ENCODE measurements around the gene PSMB8.
"Not testable (repeated sequence)": the region's sequence is repeated elsewhere in the genome, so short reads cannot be mapped to it uniquely, and the experiment has no call there.

PSMB8 gene

DNA sequence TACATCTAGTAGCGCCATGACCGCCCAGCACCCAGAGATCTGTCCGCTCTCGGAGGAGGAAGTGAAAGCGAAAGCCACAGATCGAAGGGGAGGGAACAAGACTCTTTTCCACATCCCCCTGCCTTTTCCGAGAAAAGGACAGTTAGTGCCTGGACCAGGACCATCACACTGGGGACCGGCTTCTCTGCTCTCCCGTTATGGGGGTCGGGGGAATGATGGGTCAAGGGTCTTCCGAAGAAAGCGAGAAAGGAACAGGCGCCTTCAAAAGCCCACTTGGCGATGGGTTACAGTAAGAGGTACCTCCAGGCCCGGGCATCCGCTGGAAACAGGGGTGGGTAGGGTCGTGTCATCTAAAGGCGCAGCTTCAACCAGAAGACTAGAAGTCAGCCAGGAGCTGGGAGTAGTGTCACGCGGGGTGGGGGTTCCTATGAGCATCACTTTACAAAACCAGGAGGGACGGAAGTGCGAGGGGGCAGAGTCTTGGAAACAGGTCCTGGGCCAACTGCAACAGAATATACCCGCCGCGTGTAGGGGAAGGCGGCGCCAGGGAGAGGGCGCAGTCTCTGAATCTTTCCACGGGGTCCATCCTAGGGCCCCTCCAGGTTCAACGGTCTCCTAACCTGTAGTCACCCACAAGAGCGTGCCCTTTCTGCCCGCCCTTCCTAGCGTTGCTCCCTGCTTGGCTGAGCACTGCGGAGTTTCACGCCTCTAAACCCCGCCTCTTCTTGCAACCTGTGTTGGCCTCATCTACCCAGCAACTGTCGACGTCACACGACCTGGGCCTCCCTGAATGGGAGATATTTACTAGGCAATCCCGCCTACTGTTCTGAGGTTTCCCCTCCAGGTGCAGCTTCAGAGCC lies at the start of gene PSMB8:
Gene PSMB8 (minus strand): TSS at position 69 of the 860 bp plus-strand sequence. CDS start 51 bp downstream, at position 18.
- peak; percentile 91 for DNase-seq (ENCODE audit: low spot score)

DNA sequence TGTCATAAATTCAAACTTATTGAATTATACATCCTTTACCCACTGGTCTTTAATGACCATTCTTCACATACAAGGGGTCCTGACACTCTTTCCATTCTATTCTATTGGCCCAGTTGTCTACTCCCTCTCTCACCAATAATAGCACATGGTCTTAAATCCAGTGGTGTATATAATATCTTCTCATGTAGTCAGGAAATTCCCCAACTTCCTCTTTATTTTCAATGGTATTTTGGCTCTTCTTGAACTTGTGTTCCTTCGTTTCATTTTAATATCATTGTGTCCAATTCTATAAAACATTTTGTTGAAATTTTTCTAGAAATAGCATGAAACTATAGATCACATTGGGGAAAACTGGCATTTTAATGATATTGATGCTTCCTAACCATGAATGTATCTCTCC lies 47.0 kb upstream of the PSMB8 start:
- no peak for DNase-seq (ENCODE audit: low spot score)

DNA sequence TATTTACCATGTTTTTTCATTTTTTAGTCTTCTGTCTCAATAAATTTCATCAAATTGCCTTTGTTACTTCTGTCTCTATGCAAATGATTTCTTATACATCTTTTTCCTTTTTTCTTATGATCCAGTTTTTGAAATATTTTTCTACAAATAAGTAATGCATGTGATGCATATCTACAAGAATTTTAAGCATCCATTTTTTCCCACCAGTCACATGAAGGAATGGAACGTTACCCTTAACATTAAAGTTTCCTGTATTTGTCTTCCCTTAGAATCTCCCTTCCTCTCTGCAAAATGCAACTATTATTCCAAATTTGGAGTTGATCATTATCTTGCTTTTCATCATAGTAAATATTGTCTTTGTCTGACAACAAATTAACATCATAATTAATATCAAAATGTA lies 45.7 kb upstream of the PSMB8 start:
- no peak for DNase-seq (ENCODE audit: low spot score)

DNA sequence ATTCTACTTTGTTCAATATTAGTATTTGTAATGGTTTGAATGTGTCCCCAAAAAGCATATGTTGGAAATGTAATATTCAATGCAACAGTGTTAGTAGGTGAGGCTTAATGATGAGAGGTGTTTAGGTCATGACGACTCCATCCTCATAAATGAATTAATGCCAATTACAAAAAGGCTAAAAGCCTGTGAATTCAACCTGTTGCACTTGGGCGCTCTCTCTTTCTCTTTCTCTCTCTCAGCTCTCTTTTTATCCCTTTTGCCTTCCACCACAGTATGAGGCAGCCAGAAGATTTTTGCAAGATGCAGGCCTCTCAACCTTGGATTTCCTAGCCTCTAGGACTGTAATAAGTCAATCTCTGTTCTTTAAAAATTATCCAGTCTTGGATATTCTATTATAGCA lies 44.7 kb upstream of the PSMB8 start:
- no peak for DNase-seq (ENCODE audit: low spot score)

DNA sequence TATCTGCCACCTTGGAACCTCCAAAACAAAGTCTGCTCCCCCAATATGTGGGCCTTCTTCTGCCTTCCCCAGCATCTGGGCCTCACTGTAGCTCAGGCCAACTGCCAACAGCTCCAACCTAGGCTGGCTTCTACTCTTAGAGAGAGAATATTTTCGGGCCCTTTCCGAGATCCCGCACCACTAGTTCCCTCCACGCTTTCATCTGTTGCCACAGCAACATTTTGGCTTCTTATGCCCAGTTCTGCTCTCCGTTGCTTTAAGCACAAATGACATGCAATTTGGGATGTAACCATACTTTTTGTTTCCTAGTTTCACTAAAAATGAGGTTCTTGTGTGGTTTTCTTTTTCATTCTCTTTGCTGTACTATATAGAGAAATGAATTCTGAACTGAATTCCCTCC lies 43.8 kb upstream of the PSMB8 start:
- DNase-seq (ENCODE audit: low spot score): no peak

DNA sequence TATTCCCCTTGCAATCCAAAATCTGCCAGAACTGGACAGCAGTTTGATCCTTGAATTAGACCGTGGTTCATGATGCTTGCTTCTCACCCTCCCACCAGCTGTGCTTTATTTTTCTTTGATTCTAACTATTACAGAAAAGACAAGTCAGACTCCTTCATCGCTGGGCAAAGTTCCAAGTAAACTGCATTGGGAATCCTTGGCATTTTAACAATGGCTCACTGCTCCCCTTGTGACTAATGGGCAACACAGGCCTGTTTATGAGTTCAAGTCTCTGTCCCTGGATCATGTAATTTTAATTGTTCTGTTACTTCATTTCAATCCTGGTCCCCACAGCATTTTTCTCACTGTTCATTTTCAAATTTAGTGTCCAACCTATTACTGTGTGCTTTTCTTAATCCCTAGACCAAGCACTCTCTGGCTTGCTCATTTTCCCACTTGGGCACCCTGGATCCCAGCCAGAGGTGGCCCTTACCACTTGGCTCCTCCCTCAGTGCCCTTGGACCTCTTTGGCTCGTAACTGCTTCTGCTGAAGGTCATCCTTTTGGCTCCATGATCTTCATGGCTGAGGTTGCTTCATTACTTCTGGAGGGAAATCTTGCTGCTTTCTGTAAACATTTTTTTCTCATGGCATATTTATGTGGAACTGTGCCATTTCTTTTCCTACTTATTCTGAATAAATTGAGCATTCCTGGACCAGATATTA lies 43.0 kb upstream of the PSMB8 start:
- DNase-seq (ENCODE audit: low spot score): peak; percentile 87

GRCh38 chr6:32885698-32886286 lies 41.9 kb upstream of the PSMB8 start:
- DNase-seq (ENCODE audit: low spot score): peak; percentile 87

- peak; percentile 66 for DNase-seq (ENCODE audit: low spot score)
These were observed 39.9 kb upstream of the PSMB8 start for GRCh38 chr6:32883789-32884188.

DNA sequence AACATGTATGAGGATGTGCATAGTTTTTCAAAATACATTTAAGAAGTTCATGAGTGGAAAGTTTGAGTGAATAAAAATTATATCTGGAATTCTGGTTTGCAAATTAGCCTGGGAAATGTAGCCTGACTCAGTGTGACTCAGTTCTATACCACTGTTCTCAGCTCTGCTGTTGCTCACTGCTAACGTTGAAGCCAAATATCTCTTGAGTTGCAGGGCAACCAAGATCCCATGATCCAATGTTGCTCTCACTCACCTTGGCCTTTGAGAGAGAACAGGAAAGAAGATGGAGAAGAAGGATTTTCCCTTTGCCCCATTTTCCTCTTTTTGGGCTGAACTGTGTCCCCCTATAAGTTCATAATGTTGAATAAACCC lies 39.0 kb upstream of the PSMB8 start:
- DNase-seq (ENCODE audit: low spot score): no peak

DNA sequence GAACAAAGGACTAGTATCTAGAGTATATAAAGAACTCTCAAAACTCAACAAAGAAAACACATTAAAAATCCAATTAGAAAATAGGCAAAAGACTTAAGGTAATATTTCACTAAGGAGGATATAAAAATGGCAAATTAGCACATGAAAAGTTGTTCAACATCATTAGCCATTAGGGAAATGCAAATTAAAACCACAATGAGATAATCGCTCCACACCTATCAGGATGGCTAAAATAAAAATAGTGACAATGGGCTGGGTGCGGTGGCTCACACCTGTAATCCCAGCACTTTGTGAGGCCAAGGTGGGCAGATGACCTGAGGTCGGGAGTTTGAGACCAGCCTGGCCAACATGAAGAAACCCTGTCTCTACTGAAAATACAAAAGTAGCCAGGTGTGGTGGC lies 37.1 kb upstream of the PSMB8 start:
- DNase-seq (ENCODE audit: low spot score): not testable (repeated sequence)

GRCh38 chr6:32879691-32880090 lies 35.8 kb upstream of the PSMB8 start:
- no peak for DNase-seq (ENCODE audit: low spot score)

DNA sequence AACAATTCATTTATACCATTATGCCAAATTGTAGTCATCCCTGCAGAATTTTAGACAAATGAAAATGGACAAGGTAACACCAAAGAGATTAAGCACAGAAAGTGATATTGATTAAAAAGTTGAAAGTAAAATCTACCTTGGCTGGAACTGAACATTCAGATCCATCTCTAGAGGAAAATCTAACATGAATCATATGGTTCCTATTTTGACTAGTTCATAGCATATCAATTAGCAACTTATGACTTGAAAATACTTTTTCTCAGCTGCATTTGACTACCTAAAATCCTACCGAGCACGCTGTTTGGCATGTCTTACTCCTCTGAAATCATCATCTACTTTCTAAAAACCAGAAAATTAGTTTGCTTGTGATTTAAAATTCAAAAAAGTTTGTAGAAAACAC lies 32.8 kb upstream of the PSMB8 start:
- no peak for DNase-seq (ENCODE audit: low spot score)

DNA sequence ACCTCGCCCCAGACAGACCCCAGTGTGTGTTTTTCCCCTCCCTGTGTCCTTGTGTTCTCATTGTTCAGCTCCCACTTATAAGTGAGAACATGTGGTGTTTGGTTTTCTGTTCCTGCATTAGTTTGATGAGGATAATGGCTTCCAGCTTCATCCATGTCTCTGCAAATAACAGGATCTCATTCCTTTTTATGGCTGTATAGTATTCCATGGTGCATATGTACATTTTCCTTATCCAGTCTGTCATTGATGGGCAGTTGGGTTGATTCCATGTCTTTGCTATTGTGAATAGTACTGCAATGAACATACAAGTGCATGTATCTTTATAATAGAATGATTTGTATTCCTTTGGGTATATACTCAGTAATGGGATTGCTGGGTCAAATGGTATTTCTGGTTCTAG lies 30.1 kb upstream of the PSMB8 start:
- DNase-seq (ENCODE audit: low spot score): not testable (repeated sequence)

DNA sequence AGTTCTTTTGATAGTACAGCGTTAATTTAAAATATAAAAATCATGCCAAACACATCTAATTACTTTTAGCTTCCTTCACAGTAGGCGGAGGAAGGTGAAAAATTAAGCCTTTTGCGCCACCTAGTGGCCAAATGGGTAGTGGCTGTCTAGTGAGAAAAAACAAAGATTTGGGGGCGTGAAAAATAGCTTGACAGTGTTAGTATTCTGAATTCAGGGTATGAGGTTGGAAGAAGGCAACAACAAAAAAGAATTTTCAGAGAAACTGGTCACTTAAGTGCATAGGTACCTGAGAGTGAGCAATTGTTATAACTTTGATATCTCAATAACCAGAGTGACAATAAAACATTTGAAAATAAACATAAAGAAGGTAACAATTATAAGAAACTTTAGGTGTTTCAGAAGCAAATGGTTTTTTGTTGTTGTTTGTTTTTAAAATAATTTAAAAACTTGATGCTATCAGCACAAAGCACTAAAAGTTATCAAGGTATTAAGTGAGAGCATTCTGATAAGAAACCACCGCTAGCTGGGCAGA lies 24.5 kb upstream of the PSMB8 start:
- DNase-seq (ENCODE audit: low spot score): no peak

- DNase-seq (ENCODE audit: low spot score): no peak
These were observed 23.9 kb upstream of the PSMB8 start for GRCh38 chr6:32867554-32868256.

DNA sequence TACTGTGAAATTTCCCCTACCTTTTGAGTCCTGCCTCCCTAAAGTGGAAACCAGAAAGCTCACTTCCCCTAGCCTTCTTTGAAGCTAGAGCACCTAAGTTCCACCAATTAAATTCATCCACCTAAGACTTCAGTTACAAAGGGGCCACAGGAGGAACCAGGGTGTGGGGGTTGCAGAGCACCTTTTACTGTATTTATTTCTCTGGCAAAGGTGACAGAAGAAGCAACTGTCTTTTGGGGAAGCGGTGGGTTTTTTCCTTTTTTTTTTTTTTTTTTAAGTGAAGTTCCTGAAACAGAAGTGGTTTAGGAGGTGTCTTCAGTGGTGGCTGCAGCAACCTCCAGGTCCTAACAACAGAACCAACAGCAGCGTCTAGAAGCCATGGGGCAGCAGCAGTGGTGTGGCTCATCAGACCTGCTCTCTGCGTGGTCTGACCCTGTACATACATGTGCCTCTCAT lies 23.2 kb upstream of the PSMB8 start:
- DNase-seq (ENCODE audit: low spot score): no peak

- DNase-seq (ENCODE audit: low spot score): no peak
These were observed 22.0 kb upstream of the PSMB8 start for GRCh38 chr6:32865724-32866443.

- no peak for DNase-seq (ENCODE audit: low spot score)
These were observed 18.9 kb upstream of the PSMB8 start for GRCh38 chr6:32862725-32863124.

DNA sequence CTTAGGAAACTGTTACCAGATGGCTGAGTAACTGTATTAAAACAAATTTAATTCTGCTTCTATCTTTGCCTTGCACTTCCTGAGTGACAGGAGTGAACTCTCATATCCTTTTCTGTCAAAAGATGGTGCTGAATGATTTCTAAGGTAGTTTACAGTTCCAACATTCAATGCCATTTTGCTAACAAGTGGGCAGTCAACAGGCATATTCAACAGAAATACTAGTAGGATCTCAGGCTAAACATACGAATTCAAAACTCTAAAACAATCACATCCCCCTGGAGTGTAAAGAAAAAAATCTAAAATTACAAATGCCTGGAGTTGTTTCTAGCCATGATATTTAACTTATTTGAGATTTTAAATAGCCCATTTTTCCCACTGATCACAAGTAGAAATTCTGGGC lies 16.8 kb upstream of the PSMB8 start:
- DNase-seq (ENCODE audit: low spot score): no peak

GRCh38 chr6:32858194-32858593 lies 14.3 kb upstream of the PSMB8 start:
- no peak for DNase-seq (ENCODE audit: low spot score)

- no peak for DNase-seq (ENCODE audit: low spot score)
These were observed 13.5 kb upstream of the PSMB8 start for GRCh38 chr6:32857156-32857891.

Data from COLO829 (cell line).